Astrocyte of the spinal cord (primary cell): ENCODE data around the gene NCAPD3.
A peak's percentile ranks its signal among the peaks of the same experiment; 100 is the strongest.

Experiments used
- DNase-seq: peaks from one replicate; pipeline ENCODE4 v3.0.0; 2011; ENCODE audit warnings: low read depth, low spot score
- H3K4me3 ChIP-seq: 2 replicates; pipeline ENCODE4 v1.5.1; 2011; ENCODE audit warnings: low read depth, mild to moderate bottlenecking, low read length, moderate library complexity
- in situ Hi-C: cut with HindIII; loops from 2 replicates; pipeline ENCODE4 v1.10.0; 2017; ENCODE audit warnings: low sequenced_read_pairs
- TF ChIP-seq, protein P1 (sequence below): IDR thresholded peaks from 2 replicates; pipeline ENCODE4 v1.5.1; 2012; ENCODE audit warnings: low read depth, mild to moderate bottlenecking, low read length, inconsistent platforms

NCAPD3 gene, protein sequence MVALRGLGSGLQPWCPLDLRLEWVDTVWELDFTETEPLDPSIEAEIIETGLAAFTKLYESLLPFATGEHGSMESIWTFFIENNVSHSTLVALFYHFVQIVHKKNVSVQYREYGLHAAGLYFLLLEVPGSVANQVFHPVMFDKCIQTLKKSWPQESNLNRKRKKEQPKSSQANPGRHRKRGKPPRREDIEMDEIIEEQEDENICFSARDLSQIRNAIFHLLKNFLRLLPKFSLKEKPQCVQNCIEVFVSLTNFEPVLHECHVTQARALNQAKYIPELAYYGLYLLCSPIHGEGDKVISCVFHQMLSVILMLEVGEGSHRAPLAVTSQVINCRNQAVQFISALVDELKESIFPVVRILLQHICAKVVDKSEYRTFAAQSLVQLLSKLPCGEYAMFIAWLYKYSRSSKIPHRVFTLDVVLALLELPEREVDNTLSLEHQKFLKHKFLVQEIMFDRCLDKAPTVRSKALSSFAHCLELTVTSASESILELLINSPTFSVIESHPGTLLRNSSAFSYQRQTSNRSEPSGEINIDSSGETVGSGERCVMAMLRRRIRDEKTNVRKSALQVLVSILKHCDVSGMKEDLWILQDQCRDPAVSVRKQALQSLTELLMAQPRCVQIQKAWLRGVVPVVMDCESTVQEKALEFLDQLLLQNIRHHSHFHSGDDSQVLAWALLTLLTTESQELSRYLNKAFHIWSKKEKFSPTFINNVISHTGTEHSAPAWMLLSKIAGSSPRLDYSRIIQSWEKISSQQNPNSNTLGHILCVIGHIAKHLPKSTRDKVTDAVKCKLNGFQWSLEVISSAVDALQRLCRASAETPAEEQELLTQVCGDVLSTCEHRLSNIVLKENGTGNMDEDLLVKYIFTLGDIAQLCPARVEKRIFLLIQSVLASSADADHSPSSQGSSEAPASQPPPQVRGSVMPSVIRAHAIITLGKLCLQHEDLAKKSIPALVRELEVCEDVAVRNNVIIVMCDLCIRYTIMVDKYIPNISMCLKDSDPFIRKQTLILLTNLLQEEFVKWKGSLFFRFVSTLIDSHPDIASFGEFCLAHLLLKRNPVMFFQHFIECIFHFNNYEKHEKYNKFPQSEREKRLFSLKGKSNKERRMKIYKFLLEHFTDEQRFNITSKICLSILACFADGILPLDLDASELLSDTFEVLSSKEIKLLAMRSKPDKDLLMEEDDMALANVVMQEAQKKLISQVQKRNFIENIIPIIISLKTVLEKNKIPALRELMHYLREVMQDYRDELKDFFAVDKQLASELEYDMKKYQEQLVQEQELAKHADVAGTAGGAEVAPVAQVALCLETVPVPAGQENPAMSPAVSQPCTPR (N-terminal part only)

GRCh38 chr11:134223836-134224709 lies at the start of gene NCAPD3, which contains the start of gene VPS26B:
TSS of gene NCAPD3 (minus strand) at chr11:134223967. CDS start at chr11:134223926, 41 bp downstream.
TSS of gene VPS26B (plus strand) at chr11:134224671. CDS start at chr11:134225123, 452 bp downstream.
- peak; percentile 97 for DNase-seq
- H3K4me3 ChIP-seq, result peak within 1 kb of the TSS; percentile 84
- in situ Hi-C loops, result no loop called here
- TF ChIP-seq, protein P1, sequence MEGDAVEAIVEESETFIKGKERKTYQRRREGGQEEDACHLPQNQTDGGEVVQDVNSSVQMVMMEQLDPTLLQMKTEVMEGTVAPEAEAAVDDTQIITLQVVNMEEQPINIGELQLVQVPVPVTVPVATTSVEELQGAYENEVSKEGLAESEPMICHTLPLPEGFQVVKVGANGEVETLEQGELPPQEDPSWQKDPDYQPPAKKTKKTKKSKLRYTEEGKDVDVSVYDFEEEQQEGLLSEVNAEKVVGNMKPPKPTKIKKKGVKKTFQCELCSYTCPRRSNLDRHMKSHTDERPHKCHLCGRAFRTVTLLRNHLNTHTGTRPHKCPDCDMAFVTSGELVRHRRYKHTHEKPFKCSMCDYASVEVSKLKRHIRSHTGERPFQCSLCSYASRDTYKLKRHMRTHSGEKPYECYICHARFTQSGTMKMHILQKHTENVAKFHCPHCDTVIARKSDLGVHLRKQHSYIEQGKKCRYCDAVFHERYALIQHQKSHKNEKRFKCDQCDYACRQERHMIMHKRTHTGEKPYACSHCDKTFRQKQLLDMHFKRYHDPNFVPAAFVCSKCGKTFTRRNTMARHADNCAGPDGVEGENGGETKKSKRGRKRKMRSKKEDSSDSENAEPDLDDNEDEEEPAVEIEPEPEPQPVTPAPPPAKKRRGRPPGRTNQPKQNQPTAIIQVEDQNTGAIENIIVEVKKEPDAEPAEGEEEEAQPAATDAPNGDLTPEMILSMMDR, result no peak

DNA sequence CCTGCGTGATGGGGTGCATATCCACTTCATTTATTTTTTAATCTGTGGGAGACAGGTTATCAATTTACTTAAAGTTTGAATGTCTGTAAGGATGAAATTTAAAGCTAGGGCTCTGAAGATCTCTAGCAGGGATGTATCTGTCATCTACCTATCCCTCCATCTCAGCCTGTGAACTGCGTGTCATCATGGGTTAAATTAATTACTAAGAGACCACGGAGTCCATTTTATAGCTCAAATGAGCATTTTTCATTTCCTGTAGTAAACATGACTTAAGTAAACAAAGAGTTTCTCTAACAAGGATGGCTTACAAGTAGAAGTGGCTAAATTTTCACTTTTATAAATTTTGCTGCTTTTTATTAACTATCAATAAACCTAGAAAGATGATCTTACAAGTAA lies 49.5 kb upstream of the NCAPD3 start:
- no peak for DNase-seq
- no peak overlapping the region for H3K4me3 ChIP-seq
- in situ Hi-C loops, result no loop called here
- TF ChIP-seq, protein P1, result no peak

- no peak for DNase-seq
- TF ChIP-seq, protein P1, result no peak
- H3K4me3 ChIP-seq, result no peak overlapping the region
- in situ Hi-C loops, result no loop called here
Measured at GRCh38 chr11:134272381-134273316, 48.9 kb upstream of the NCAPD3 start.

DNA sequence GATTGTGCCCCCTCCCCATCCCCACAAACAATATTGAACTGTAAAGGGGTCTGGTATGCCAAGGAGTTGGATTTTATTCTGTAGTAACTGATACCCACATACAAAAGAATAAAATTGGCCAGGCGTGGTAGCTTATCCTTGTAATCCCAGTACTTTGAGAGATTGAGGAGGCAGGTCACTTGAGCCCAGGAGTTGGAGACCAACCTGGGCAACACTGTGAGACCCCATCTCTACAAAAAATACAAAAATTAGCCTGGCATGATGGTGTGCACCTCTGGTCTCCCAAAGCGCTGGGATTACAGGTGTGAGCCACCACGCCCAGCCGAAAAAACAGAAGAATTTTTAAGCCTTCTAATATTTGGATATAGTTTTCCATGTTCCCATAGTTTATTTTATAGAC lies 48.2 kb upstream of the NCAPD3 start:
- in situ Hi-C loops, result no loop called here

DNA sequence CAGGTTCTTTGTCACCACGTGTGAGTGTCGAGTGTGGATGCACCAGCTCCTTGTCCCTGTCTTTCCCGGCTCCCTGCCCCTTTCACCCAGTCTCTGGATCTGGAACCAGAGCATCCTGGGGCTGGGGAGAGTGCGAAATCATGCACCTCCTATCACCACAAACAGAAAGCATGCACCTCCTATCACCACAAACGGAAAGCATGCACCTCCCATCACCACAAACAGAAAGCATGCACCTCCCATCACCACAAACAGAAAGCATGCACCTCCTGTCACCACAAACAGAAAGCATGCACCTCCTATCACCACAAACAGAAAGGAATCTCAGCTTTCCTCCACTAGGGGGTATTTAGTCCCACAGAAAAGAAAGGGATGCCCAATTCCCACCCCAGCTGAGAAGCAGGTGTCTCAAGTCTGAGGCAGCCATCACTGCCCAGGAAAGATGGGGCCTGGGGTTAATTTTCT lies 46.5 kb upstream of the NCAPD3 start:
- no peak for DNase-seq
- no peak overlapping the region for H3K4me3 ChIP-seq
- TF ChIP-seq, protein P1, result peak; percentile 18
- in situ Hi-C loops, result no loop called here

More for the DNA sequence above, 48.2 kb upstream of the NCAPD3 start:
- no peak for DNase-seq
- H3K4me3 ChIP-seq, result no peak overlapping the region
- TF ChIP-seq, protein P1, result no peak
